Measurements from ENCODE around the gene GTPBP1.

Gene GTPBP1

GRCh38 chr22:38713921-38714320, 8.2 kb downstream of the GTPBP1 start:
- Mint-ChIP-seq H3K4me3 (no peak overlapping the region), H3K9me3 (ENCODE audit: low read depth) (no peaks in the 10 kb centered on the region), H3K4me1 (ENCODE audit: low read depth) (peaks cover 58% of the 10 kb centered on the region), H3K27me3 (no peaks in the 10 kb centered on the region), H3K36me3 (peaks cover 2% of the 10 kb centered on the region), H3K27ac (peak overlapping the region; percentile 48)

- Mint-ChIP-seq H3K36me3 (peaks cover 2% of the 10 kb centered on the region), H3K9me3 (ENCODE audit: low read depth) (no peaks in the 10 kb centered on the region), H3K27ac (peak overlapping the region; percentile 72), H3K4me1 (ENCODE audit: low read depth) (peaks cover 48% of the 10 kb centered on the region), H3K4me3 (peak overlapping the region; percentile 40), H3K27me3 (no peaks in the 10 kb centered on the region)
These were observed 9.5 kb downstream of the GTPBP1 start for GRCh38 chr22:38715176-38715764.

- H3K27ac Mint-ChIP-seq = no peak overlapping the region
- H3K4me3 Mint-ChIP-seq = no peak overlapping the region
- H3K27me3 Mint-ChIP-seq = no peaks in the 10 kb centered on the region
- peaks cover 2% of the 10 kb centered on the region for H3K36me3 Mint-ChIP-seq
- peaks cover 43% of the 10 kb centered on the region for H3K4me1 Mint-ChIP-seq (ENCODE audit: low read depth)
- no peaks in the 10 kb centered on the region for H3K9me3 Mint-ChIP-seq (ENCODE audit: low read depth)
These were observed 10.1 kb downstream of the GTPBP1 start for GRCh38 chr22:38715852-38716251.

- Mint-ChIP-seq H3K9me3 (ENCODE audit: low read depth) (no peaks in the 10 kb centered on the region), H3K4me3 (no peak overlapping the region), H3K27ac (no peak overlapping the region), H3K27me3 (no peaks in the 10 kb centered on the region), H3K36me3 (peaks cover 2% of the 10 kb centered on the region), H3K4me1 (ENCODE audit: low read depth) (peaks cover 39% of the 10 kb centered on the region)
These were observed 10.5 kb downstream of the GTPBP1 start for GRCh38 chr22:38716271-38716670.

GRCh38 chr22:38716826-38717225, 11.1 kb downstream of the GTPBP1 start:
- no peak overlapping the region for H3K27ac Mint-ChIP-seq
- H3K36me3 Mint-ChIP-seq = peaks cover 2% of the 10 kb centered on the region
- no peak overlapping the region for H3K4me3 Mint-ChIP-seq
- no peaks in the 10 kb centered on the region for H3K9me3 Mint-ChIP-seq (ENCODE audit: low read depth)
- H3K27me3 Mint-ChIP-seq = no peaks in the 10 kb centered on the region
- peaks cover 39% of the 10 kb centered on the region for H3K4me1 Mint-ChIP-seq (ENCODE audit: low read depth)

- H3K9me3 Mint-ChIP-seq (ENCODE audit: low read depth) = no peaks in the 10 kb centered on the region
- no peaks in the 10 kb centered on the region for H3K27me3 Mint-ChIP-seq
- no peak overlapping the region for H3K4me3 Mint-ChIP-seq
- peaks cover 36% of the 10 kb centered on the region for H3K4me1 Mint-ChIP-seq (ENCODE audit: low read depth)
- H3K27ac Mint-ChIP-seq = no peak overlapping the region
- peaks cover under 1% of the 10 kb centered on the region for H3K36me3 Mint-ChIP-seq
These were observed 11.5 kb downstream of the GTPBP1 start for GRCh38 chr22:38717244-38717643.

- H3K27ac Mint-ChIP-seq = peak overlapping the region; percentile 43
- H3K4me1 Mint-ChIP-seq (ENCODE audit: low read depth) = peaks cover 24% of the 10 kb centered on the region
- no peaks in the 10 kb centered on the region for H3K27me3 Mint-ChIP-seq
- no peak overlapping the region for H3K4me3 Mint-ChIP-seq
- H3K36me3 Mint-ChIP-seq = peaks cover 3% of the 10 kb centered on the region
- no peaks in the 10 kb centered on the region for H3K9me3 Mint-ChIP-seq (ENCODE audit: low read depth)
These were observed 12.7 kb downstream of the GTPBP1 start for GRCh38 chr22:38718414-38718813.

- Mint-ChIP-seq H3K36me3 (peaks cover 3% of the 10 kb centered on the region), H3K27ac (no peak overlapping the region), H3K4me3 (no peak overlapping the region), H3K4me1 (ENCODE audit: low read depth) (peaks cover 18% of the 10 kb centered on the region), H3K9me3 (ENCODE audit: low read depth) (no peaks in the 10 kb centered on the region), H3K27me3 (no peaks in the 10 kb centered on the region)
These were observed 13.5 kb downstream of the GTPBP1 start for GRCh38 chr22:38719196-38719595.

- H3K36me3 Mint-ChIP-seq = peaks cover 6% of the 10 kb centered on the region
- H3K4me1 Mint-ChIP-seq (ENCODE audit: low read depth) = peaks cover 11% of the 10 kb centered on the region
- no peaks in the 10 kb centered on the region for H3K27me3 Mint-ChIP-seq
- no peak overlapping the region for H3K4me3 Mint-ChIP-seq
- H3K27ac Mint-ChIP-seq = no peak overlapping the region
- H3K9me3 Mint-ChIP-seq (ENCODE audit: low read depth) = no peaks in the 10 kb centered on the region
These were observed 14.6 kb downstream of the GTPBP1 start for GRCh38 chr22:38720350-38720749.

GRCh38 chr22:38721551-38721950, 15.8 kb downstream of the GTPBP1 start:
- no peaks in the 10 kb centered on the region for H3K27me3 Mint-ChIP-seq
- peaks cover 6% of the 10 kb centered on the region for H3K36me3 Mint-ChIP-seq
- peaks cover 10% of the 10 kb centered on the region for H3K4me1 Mint-ChIP-seq (ENCODE audit: low read depth)
- no peaks in the 10 kb centered on the region for H3K9me3 Mint-ChIP-seq (ENCODE audit: low read depth)
- H3K4me3 Mint-ChIP-seq = no peak overlapping the region
- H3K27ac Mint-ChIP-seq = no peak overlapping the region

- Mint-ChIP-seq H3K9me3 (ENCODE audit: low read depth) (no peaks in the 10 kb centered on the region), H3K36me3 (peaks cover 6% of the 10 kb centered on the region), H3K4me1 (ENCODE audit: low read depth) (peaks cover 7% of the 10 kb centered on the region), H3K4me3 (no peak overlapping the region), H3K27me3 (no peaks in the 10 kb centered on the region), H3K27ac (no peak overlapping the region)
These were observed 18.4 kb downstream of the GTPBP1 start for GRCh38 chr22:38724176-38724575.

GRCh38 chr22:38724926-38725571, 19.3 kb downstream of the GTPBP1 start:
- H3K4me3 Mint-ChIP-seq = no peak overlapping the region
- H3K27ac Mint-ChIP-seq = peak overlapping the region; percentile 83
- no peaks in the 10 kb centered on the region for H3K9me3 Mint-ChIP-seq (ENCODE audit: low read depth)
- peaks cover 6% of the 10 kb centered on the region for H3K36me3 Mint-ChIP-seq
- H3K4me1 Mint-ChIP-seq (ENCODE audit: low read depth) = peaks cover 7% of the 10 kb centered on the region
- no peaks in the 10 kb centered on the region for H3K27me3 Mint-ChIP-seq

GRCh38 chr22:38725900-38726655, 20.3 kb downstream of the GTPBP1 start:
- Mint-ChIP-seq H3K9me3 (ENCODE audit: low read depth) (no peaks in the 10 kb centered on the region), H3K27me3 (no peaks in the 10 kb centered on the region), H3K4me1 (ENCODE audit: low read depth) (peaks cover 7% of the 10 kb centered on the region), H3K36me3 (peaks cover 6% of the 10 kb centered on the region), H3K4me3 (no peak overlapping the region), H3K27ac (peak overlapping the region; percentile 83)

GRCh38 chr22:38727123-38727522, 21.4 kb downstream of the GTPBP1 start:
- Mint-ChIP-seq H3K9me3 (ENCODE audit: low read depth) (no peaks in the 10 kb centered on the region), H3K4me3 (no peak overlapping the region), H3K36me3 (peaks cover 6% of the 10 kb centered on the region), H3K27ac (no peak overlapping the region), H3K27me3 (no peaks in the 10 kb centered on the region), H3K4me1 (ENCODE audit: low read depth) (peaks cover 9% of the 10 kb centered on the region)
